G401 (cell line): ENCODE data around the gene BOLA3. TPM values are rescaled to one million over a fixed set of nuclear protein-coding genes. Genes with fewer than 3 reads are reported as not detected.
A peak's percentile ranks its signal among the peaks of the same experiment; 100 is the strongest.
"Not testable (repeated sequence)": the region's sequence is repeated elsewhere in the genome, so short reads cannot be mapped to it uniquely, and the experiment has no call there.

Source experiments
- DNase-seq: peaks from one replicate; pipeline ENCODE4 v3.0.0-alpha.2; 2015; ENCODE audit warnings: low spot score
- in situ Hi-C: cut with HindIII; loops from 2 replicates; pipeline ENCODE4 v1.10.0; 2016; ENCODE audit warnings: low sequenced_read_pairs, mixed read lengths
- total RNA-seq: library from RNA; depleted of rRNA; stranded (reverse); fragments of >200 nt; shearing (Covaris generic); gene quantifications from 2 replicates; pipeline ENCODE4 v1.2.3, GENCODE V29; 2014

The BOLA3 gene
- total RNA-seq, 1 experiment from 2014 or later: 121 TPM

DNA sequence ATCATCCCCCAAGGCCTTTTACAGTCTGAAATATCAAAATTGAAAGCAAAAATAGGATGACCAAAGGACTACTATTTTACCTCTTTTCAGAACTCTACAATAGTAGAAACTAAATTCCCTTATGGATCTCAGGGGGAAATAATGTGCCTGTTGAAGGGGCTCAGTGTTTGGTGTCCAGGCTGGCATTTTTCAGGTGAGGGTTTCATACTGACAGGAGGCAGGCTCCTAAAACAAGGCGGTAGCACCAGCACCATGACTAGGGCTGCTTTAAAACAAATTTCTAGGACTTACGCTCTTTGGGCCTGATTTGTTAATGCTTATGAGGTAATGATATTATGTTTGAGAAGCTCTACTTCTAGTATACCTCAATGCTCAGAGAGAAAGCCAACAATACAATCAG, 5.2 kb upstream of the BOLA3 start:
- in situ Hi-C loops: no loop called here
- DNase-seq: no peak

DNA sequence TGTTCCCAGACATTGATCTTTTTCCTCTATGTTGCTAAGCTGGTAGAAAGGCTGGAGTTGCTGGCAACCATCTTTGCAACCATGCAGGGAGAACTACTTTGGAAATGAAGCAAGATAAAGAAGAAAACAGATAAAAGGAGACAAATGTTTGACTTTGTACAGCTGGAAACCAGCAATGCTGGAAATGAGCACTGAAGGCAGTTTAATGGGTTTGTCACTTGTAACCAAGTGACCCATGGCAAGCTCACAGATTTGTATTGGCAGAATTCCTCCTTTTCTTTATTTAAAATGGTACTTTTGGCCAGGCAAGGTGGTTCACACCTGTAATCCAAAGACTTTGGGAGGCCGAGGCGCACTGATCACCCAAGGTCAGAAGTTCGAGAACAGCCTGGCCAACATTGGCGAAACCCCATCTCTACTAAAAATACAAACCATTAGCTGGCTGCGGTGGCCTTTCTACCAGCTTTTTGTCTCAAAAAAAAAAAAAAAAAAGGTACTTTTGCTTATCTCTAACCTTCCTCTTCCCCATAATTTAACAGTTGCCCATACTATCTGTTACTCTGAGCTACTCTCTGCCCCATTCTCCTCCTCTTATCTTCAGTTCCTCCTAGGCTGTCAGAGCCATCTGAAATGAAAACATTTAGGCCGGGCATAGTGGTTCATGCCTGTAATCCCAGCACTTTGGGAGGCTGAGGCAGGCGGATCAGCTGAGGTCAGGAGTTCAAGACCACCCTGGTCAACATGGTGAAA, 2.0 kb upstream of the BOLA3 start:
- in situ Hi-C loops: no loop called here
- DNase-seq: no peak

DNA sequence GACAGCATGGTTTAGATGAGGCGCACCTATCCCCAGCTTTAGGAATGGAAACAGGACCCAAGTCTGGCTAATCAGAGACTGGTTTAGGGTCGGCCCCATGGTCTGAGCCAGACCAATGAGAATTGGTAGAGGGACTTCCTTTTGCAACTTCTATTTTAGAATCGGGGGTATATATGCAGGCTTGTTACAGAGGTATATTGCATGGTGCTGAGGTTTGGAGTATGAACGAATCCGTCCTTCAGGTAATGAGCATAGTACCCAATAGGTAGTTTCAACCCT, 1.5 kb upstream of the BOLA3 start:
- DNase-seq: peak; percentile 14
- in situ Hi-C loops: no loop called here

DNA sequence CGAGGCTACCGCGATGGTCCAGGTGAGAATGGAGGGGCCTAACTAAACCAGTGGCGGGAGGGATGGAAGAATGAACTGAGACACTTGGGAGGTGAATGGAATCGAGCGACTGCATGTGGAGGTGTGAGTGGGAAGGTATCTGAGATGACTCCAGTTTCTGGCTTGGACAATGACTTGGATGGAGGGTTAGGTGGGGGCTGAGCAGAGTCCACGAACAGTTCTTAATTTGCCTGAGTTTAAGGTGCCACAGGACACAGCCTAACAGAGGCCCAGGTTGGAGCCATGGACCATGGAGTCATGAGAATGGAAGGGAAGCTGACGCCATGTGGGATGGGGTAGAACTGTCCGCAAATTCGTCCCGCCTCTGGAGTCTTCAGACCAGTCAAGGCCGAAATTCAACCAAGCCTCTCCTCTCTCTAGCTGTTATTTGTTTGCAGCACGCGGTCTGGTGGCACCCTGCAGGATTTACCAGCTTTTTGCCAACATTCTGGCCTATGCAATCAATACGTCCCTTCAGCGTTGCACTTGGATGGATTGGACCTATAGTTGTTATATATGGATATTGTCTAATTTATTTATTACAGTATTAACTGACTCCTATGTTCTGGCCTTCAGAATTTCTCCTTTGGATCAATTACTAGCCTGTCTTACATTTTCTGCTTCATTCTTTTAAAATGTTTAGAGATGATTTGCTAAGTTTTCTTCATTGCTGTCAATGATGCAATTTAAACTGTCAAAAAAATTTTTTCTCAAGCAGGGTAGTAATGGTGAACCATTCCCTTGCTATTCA, 940 bp upstream of the BOLA3 start:
- peak; percentile 54 for DNase-seq
- in situ Hi-C loops: no loop called here

DNA sequence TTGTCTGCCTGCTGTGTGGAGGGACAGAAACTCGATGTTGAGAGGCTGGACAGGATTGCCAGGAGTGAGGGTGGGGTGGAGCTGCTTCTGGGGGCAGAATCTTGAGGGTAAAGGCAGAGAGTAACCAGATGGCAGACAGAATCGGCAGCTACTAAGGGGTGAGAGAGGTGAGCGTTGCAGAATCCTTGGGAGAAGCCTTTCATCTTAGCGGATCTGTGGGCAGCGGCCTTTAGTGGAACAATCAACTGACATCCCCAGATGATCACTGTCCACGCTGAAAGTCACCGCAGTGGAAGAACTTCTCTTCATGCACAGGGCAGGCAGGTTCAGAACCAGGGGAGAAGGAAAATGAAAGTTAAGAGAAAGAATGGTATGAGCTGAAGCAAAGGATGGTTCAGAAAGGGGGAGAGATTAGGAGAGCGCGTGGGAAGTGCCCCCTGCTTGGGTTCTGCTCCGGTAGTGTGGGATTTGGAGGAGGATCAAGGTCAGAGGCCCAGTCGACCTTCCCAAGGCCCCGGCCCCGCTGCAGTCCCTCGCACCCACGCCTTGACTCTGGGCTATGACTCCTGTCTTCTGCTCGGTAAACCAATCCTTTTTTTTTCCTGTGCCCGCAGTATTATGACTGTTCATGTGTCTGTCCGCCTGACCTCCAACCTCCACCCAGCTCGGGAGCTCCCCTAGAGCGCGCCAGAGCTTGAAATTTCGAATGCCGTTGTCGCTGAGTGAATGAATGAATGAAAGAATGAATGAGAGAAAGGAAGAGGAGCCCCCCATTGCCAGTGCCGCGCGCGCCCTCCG, 584 bp downstream of the BOLA3 start:
- in situ Hi-C loops: no loop called here
- no peak for DNase-seq

DNA sequence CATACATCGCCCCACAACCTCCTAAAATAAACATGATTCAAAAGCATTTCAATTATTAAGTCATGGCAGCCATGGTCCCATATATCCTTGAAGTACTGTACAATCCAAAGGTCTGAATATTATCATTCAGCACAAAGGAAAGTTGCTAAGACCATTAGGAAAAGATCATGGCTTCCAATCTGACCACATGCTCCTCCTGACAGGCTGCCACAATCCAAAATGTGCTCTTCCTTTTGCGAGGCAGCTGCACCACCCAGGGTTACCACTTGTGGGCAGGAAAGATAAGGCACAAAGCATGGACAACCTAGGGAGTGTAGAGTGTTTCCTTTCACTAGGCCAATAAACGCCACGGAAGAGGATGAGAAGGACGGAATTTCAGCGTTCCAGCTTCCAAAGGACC, 5.4 kb downstream of the BOLA3 start:
- in situ Hi-C loops: no loop called here
- peak; percentile 57 for DNase-seq

DNA sequence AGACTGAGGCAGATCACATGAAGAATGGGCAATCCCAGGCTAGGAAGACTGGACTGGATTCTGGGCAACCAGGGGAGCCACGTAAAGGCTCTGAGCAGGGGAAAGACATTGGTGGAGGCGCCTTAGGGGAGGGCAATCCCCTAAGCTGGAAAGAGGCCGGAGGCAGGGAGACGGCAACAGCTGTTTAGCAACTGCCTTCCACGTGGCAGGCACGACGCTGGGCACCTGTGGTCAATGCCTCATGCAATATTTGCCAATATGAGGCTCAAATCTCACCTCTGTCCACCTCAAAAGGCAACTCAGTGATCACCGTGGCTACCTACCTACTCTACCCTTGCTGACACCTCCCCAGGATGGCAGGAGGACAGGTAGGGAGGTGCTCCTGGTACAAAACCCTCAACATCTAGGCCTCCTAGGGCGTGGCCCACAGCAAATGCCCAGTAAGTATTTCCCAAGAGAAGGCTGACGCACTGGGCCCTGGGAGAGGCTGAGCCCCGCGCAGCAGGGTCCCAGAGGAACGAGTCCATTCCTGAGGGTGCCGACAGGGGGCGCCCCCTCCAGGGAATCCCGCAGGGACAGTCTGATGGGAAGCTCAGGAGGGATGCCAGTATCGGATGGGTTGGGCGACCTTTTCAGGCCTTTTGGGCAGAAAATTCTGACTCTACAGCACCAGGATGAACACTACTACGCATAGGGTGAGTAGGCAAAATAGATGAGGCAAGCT, 8.9 kb downstream of the BOLA3 start:
- in situ Hi-C loops: no loop called here

DNA sequence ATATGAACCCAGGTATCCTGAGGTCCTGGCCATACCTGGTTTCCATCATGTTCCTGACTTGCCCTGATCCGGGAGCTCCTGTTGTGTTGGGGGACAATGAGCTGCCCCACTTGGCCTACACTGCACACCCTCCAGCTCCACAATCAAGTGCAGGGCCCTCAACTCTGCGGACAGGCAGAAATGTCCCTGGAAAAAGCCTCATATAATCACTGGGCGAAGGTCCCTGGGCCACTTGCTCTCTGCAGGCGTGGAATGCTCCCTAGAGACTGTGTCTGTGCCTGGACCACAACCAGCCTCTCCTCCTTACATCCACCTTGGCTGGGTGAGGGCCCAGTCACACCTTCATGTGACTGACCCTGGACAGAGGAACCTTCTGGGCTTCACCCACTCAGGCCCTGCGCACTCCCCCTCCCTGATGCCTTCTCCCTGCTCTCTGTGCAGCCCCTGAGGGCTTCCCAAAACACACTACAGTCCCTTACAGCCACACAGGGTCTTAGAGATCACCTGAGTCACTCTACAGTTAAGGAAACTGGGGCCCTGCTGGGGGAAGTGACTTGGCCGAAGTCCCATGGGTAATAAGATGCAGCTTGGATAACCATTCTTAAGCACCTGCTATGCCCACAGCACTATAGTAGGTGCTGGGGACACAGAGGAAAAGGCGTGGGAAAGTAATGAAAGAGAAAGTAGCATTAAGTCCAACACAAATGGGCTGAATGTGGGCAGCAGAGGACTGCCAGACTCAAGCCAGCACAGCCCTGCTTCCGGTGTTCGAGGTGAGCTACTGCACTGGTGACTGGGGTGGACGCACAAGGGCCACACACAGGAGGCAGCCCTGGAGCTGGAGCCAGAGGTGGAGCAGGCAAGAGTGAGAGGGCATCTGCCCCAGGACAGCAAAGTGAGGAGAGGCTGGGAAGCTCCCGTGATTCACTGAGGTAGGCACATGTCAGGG, 9.8 kb downstream of the BOLA3 start:
- in situ Hi-C loops: no loop called here
- DNase-seq: no peak

More for the DNA sequence above, 8.9 kb downstream of the BOLA3 start:
- no peak for DNase-seq

DNA sequence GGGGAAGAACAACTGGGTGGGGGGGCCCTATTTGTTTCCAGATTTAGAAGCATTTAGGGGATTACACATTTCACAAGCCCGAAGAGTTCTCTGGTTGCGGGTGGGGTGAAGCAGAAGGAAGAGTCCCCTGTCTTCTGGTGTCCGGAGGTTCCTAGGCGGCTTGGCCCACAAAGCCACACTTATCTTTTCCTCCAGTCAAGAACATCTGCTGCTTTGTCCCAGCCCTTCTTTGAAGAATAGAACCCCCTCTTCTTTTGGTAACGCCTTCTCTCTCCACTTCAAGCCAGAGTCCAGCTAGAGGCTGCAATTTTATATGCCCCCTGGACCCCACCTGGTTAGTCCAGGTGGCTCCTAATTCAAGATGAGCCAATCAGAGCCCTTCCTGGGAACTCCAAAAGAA, 15.8 kb downstream of the BOLA3 start:
- in situ Hi-C loops: no loop called here
- DNase-seq: no peak

DNA sequence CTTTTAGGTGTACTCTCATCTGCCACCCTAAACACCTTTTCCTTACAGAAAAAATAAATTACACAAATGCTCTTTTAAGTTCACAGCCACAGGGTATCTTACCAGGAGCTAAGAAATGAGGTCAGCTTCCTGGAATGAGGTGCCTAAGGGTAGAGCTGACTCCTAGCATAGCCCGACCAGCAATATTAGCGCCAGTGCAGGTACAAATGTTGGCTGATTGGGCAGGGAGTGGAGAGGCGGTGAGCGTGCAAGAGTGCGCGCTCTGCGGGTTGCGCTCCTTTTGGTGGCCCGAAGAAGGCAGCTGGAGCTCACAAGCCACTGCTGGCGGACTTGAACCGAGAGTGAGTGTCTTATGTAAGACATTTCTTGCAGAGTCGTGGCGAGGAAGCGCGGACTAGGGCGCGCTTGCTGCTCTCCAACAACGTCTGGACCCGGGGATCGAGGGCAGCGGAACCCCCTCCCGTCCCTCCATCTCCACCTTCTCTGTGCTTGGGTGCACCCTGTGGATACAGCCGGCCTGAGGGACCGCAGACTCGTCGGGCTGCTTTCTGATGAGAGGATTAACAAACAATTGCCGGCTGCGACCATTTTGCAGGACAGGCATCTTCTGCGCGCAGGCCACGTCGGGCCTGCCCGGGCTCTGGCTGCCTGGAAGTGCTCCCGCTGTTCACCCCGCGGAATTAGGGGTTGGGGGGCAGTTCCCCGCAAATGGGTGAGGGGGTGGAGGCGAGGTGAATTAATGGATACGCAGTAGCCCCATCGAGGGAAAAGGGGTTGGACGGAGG, 17.3 kb downstream of the BOLA3 start:
- in situ Hi-C loops: no loop called here
- peak; percentile 33 for DNase-seq

DNA sequence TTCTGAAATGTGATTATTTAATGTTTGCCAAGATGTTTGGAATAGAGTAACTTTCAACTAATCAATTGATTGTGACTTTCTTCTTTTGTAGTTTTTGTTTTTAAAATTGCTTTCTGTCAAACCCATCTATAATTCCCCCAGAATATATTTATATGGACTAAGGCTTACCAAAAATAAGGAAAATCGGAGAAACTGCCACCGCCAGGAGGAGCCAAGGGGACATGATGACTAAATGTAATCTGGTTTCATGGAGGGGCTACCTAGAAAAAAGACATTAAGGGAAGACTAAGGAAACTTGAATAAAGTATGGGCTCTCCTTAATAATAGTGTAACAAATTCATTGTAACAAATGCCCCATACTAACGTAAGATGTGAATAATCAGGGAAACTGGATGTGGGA, 19.5 kb downstream of the BOLA3 start:
- in situ Hi-C loops: no loop called here

DNA sequence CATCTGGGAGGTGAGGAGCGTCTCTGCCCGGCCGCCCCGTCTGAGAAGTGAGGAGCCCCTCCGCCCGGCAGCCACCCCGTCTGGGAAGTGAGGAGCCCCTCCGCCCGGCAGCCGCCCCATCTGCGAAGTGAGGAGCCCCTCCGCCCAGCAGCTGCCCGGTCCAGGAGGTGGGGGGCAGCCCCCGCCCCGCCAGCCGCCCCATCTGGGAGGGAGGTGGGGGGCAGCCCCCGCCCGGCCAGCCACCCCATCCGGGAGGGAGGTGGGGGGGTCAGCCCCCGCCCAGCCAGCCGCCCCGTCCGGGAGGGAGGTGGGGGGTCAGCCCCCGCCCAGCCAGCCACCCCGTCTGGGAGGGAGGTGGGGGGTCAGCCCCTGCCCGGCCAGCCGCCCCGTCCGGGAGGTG, 23.8 kb downstream of the BOLA3 start:
- DNase-seq, in situ Hi-C loops: not testable (repeated sequence)

More for the DNA sequence above, 19.5 kb downstream of the BOLA3 start:
- DNase-seq: no peak

DNA sequence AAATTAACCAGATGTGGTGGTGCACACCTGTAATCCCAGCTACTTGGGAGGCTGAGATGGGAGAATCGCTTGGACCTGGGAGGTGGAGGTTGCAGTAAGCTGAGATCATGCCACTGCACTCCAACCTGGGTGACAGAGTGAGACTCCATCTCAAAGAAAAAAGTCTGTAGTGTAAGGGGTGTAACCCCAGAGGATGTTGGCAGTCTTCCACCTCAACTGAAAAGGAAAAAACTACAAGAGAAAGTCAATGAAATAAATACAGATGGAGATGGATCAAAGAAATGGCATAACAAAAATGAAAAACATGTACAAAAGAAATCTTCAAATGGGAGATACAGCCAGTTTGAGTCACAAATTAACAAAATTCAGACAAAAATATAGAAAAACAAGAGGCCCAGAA, 25.9 kb downstream of the BOLA3 start:
- in situ Hi-C loops, DNase-seq: not testable (repeated sequence)

DNA sequence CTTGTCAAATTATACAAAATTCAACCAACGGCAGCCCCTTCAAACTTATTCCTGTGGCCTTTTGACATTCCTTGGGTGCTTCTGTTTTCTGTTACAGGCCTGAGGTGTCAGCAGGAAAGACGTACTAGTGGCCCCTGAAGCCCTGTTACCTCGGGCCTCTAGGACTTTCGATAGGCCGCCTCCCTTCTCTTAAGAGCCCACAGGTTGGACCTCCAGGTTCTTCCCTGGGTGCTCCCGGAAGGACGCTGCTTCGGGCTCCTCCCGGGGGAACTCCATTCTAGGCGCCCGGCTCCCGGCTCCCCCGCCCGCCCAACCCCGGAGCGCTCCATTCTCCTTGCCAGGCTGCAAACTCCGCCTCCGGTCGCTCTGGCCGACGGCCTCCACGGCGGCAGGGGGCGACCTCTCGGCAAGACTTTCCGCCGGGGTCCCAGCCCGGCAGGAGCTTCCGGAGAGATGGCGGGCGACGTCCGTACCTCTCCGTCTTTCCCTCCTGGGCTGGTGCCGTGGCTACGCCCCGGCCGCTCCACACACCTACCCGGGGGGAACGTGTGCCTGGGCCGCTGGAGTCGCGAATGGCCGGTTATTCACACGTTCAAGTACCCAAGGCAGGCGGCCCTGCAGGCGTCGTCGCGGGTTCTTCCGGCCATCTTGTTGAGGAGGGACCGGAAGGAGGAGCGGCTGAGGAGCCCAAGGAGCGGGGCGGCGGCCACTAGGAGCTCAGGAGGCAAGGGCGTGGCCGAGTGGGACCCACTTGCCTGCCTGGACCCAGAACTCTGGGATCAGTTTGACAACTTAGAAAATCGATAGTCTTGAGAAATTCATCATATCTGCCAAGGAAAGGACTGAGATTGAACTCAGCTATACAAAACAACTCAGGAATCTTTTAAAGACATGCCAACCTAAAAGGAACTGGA, 27.5 kb downstream of the BOLA3 start:
- in situ Hi-C loops: no loop called here
- DNase-seq: peak; percentile 72

DNA sequence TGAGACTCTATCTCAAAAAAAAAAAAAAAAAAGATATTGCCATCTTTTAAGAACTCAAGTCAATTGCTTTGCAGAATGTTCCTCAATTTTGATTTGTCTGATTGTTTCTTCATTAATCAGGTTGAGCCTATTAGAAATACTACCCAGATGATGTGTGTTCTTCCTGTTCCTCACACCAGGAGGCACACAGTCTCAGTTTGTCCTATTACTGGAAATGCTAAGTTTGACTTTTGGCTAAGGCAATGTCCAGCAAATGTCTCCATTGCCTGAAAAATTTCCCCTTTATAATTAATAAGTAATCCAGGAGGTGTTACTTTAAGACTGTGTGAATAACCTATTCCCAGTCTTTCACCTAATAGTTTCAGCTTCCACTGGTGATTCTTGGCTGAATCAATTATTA, 28.4 kb downstream of the BOLA3 start:
- no peak for DNase-seq
- in situ Hi-C loops: no loop called here

DNA sequence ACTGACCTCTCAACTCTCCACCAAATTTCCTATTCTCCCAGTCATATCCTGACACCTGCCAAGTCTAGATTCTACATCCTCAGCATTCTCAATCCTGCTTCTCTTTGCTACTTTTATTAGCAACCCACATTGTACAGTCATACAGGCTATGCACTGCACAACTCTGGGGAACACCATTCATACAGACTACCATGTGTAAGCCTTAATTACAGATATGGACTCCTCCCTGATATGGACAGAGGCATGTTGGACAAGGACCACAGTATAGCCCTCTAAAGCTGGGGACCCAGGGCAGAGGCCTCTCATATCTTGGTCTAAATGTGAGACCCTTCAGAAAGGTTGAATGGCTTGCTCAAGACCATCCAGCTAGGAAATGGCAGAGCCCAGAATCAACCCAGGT, 36.3 kb downstream of the BOLA3 start:
- no peak for DNase-seq
- in situ Hi-C loops: no loop called here

DNA sequence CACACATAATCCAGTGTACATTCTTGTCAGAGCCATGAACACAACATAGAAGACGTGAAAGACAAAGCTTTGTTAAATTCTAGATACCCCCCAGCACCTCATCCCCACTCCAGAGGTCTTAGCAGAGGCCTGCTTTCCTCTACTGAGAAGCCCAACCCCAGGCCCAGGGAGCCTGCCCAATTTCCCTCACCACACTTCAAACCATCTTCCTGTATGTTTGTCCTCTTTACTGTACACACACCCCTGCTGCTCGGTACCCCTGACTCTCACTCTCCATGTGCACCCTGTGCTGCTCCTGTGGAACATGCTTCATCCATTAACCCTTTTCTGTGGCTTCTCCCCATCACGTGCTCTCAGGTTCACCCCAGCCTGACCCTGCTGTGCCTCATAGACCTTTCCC, 37.2 kb downstream of the BOLA3 start:
- in situ Hi-C loops: no loop called here
- DNase-seq: no peak
